ENCODE data around the gene NLRX1. TPM values are rescaled to one million over a fixed set of nuclear protein-coding genes. Genes with fewer than 3 reads are reported as not detected.
A peak's percentile ranks its signal among the peaks of the same experiment; 100 is the strongest.
"Not testable (repeated sequence)": the region's sequence is repeated elsewhere in the genome, so short reads cannot be mapped to it uniquely, and the experiment has no call there.

Gene NLRX1
- total RNA-seq, 2 donors from 2014 or later: 21.8 to 29.6 TPM

DNA sequence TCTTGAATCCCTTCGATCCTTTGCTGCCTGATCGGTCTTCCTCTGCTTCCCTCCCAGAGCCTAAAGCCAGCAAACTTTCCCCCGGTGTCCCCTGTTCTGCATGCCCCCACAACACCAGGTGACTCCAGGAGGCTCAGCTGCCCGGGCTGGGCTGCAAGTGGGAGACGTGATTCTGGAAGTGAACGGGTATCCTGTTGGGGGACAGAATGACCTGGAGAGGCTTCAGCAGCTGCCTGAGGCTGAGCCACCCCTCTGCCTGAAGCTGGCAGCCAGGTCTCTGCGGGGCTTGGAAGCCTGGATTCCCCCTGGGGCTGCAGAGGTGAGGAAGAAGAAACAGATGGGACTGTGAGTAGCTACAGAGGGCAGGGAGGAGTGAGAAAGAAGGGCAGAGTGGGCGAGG is 20.4 kb downstream of the NLRX1 start:
- Histone ChIP-seq H3K36me3 (ENCODE audit: control insufficient read depth, insufficient read depth, low read length) (no peaks in the 10 kb centered on the region), H3K27ac (ENCODE audit: low read depth, low read length) (no peak overlapping the region), H3K27me3 (ENCODE audit: control insufficient read depth, insufficient read depth, low read length, poor library complexity, severe bottlenecking) (no peaks in the 10 kb centered on the region), H3K9ac (ENCODE audit: extremely low read depth, low read length, poor library complexity, severe bottlenecking) (no peak overlapping the region), H3K9me3 (ENCODE audit: control insufficient read depth, low read length) (no peaks in the 10 kb centered on the region), H3K4me1 (ENCODE audit: control insufficient read depth, insufficient read depth, low read length) (no peaks in the 10 kb centered on the region), H3K4me3 (ENCODE audit: low read length) (no peak overlapping the region)
- WGBS, 2 experiments (ENCODE audit: insufficient coverage in 1 of 2, insufficient read length in 1 of 2): 93 to 94% methylated on average over 4 to 8 of the region's 8 CpGs
- Mint-ChIP-seq H3K27me3 (ENCODE audit: insufficient read depth) (peaks cover 4% of the 10 kb centered on the region), H3K4me1 (peaks cover 12% of the 10 kb centered on the region), H3K9me3 (no peaks in the 10 kb centered on the region), H3K36me3 (ENCODE audit: low read depth) (no peaks in the 10 kb centered on the region), H3K27ac (peak overlapping the region; percentile 24), H3K4me3 (no peak overlapping the region)
- TF ChIP-seq, protein P1, sequence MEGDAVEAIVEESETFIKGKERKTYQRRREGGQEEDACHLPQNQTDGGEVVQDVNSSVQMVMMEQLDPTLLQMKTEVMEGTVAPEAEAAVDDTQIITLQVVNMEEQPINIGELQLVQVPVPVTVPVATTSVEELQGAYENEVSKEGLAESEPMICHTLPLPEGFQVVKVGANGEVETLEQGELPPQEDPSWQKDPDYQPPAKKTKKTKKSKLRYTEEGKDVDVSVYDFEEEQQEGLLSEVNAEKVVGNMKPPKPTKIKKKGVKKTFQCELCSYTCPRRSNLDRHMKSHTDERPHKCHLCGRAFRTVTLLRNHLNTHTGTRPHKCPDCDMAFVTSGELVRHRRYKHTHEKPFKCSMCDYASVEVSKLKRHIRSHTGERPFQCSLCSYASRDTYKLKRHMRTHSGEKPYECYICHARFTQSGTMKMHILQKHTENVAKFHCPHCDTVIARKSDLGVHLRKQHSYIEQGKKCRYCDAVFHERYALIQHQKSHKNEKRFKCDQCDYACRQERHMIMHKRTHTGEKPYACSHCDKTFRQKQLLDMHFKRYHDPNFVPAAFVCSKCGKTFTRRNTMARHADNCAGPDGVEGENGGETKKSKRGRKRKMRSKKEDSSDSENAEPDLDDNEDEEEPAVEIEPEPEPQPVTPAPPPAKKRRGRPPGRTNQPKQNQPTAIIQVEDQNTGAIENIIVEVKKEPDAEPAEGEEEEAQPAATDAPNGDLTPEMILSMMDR (conservative IDR thresholded peaks at IDR 0.05): no peak
- no peak for DNase-seq

DNA sequence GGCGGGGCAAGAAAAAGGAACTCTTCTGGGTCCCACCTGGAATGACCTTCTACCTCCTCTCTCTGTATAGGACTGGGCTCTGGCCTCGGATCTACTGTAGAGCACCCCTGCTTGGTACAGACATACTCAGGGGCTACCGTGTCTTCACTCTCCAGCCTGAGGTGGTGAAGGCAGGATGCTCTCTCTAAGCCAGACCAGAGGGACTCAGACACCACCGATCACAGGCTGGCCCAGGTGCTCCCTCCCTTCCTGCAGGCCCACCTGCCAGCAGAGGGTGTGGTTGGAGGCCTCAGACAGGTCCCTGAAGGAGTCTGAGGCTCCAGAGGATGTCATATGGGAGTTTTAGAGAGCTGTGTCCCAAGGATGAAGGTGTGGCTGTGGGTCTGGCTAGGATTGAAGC is 20.9 kb downstream of the NLRX1 start:
- Histone ChIP-seq H3K4me1 (ENCODE audit: control insufficient read depth, insufficient read depth, low read length) (no peaks in the 10 kb centered on the region), H3K27me3 (ENCODE audit: control insufficient read depth, insufficient read depth, low read length, poor library complexity, severe bottlenecking) (no peaks in the 10 kb centered on the region), H3K9ac (ENCODE audit: extremely low read depth, low read length, poor library complexity, severe bottlenecking) (no peak overlapping the region), H3K4me3 (ENCODE audit: low read length) (no peak overlapping the region), H3K9me3 (ENCODE audit: control insufficient read depth, low read length) (no peaks in the 10 kb centered on the region), H3K27ac (ENCODE audit: low read depth, low read length) (no peak overlapping the region), H3K36me3 (ENCODE audit: control insufficient read depth, insufficient read depth, low read length) (no peaks in the 10 kb centered on the region)
- H3K27me3 Mint-ChIP-seq (ENCODE audit: insufficient read depth): peaks cover 4% of the 10 kb centered on the region
- no peak overlapping the region for H3K4me3 Mint-ChIP-seq
- peak overlapping the region; percentile 24 for H3K27ac Mint-ChIP-seq
- H3K9me3 Mint-ChIP-seq: no peaks in the 10 kb centered on the region
- 88 to 92% methylated on average over 3 to 4 of the region's 4 CpGs for WGBS, 2 experiments (ENCODE audit: insufficient coverage in 1 of 2, insufficient read length in 1 of 2)
- H3K4me1 Mint-ChIP-seq: peaks cover 12% of the 10 kb centered on the region
- peak; percentile 59 for DNase-seq
- H3K36me3 Mint-ChIP-seq (ENCODE audit: low read depth): no peaks in the 10 kb centered on the region
- TF ChIP-seq, protein P1 (conservative IDR thresholded peaks at IDR 0.05): peak; percentile 29

DNA sequence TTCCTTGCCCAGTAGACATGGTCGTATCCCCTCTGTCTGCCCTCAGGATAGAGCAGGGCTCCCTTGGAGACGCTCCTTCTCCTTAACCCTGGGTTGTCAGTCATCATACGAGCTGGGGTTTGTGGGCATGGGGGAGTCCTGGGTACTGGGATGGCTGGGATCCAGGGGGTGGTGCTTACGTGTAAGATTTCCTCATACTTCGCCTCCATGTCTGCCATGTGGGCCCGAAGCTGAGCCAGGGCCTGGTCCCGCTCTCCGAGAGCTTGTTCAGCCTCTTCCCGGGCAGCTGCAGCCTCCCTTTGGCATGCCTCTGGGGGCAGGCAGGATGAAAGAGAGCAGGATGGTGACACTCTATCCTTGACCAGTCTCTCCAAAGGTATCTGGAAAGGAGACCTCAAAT is 22.0 kb downstream of the NLRX1 start:
- peaks cover 14% of the 10 kb centered on the region for H3K4me1 Mint-ChIP-seq
- no peaks in the 10 kb centered on the region for H3K9me3 Mint-ChIP-seq
- peak; percentile 23 for DNase-seq

DNA sequence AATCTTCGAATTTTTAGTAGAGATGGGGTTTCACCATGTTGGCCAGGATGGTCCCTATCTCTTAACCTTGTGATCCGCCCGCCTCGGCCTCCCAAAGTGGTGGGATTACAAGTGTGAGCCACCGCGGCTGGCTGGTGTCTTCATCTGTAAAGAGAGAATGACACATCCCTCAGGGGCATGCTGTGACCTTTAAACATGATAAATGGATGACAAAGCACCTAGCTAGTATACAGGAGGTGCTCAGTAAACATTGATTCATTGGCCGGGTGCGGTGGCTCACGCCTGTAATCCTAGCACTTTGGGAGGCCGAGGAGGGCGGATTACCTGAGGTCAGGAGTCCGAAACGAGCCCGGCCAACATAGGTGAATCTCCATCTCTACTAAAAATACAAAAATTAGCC is 22.7 kb downstream of the NLRX1 start:
- not testable (repeated sequence) for H3K27me3 Mint-ChIP-seq (ENCODE audit: insufficient read depth)

More for the DNA sequence above, 22.0 kb downstream of the NLRX1 start:
- Histone ChIP-seq H3K27ac (ENCODE audit: low read depth, low read length) (no peak overlapping the region), H3K4me3 (ENCODE audit: low read length) (no peak overlapping the region), H3K27me3 (ENCODE audit: control insufficient read depth, insufficient read depth, low read length, poor library complexity, severe bottlenecking) (no peaks in the 10 kb centered on the region), H3K9ac (ENCODE audit: extremely low read depth, low read length, poor library complexity, severe bottlenecking) (no peak overlapping the region), H3K4me1 (ENCODE audit: control insufficient read depth, insufficient read depth, low read length) (no peaks in the 10 kb centered on the region), H3K36me3 (ENCODE audit: control insufficient read depth, insufficient read depth, low read length) (no peaks in the 10 kb centered on the region), H3K9me3 (ENCODE audit: control insufficient read depth, low read length) (no peaks in the 10 kb centered on the region)
- no peaks in the 10 kb centered on the region for H3K36me3 Mint-ChIP-seq (ENCODE audit: low read depth)
- peaks cover 4% of the 10 kb centered on the region for H3K27me3 Mint-ChIP-seq (ENCODE audit: insufficient read depth)
- TF ChIP-seq, protein P1 (conservative IDR thresholded peaks at IDR 0.05): no peak
- WGBS, 2 experiments (ENCODE audit: insufficient coverage in 1 of 2, insufficient read length in 1 of 2): 90 to 94% methylated on average over 3 to 9 of the region's 9 CpGs
- no peak overlapping the region for H3K4me3 Mint-ChIP-seq
- H3K27ac Mint-ChIP-seq: no peak overlapping the region

More for the DNA sequence above, 22.7 kb downstream of the NLRX1 start:
- not testable (repeated sequence) for H3K9me3 Mint-ChIP-seq; H3K27me3 ChIP-seq (ENCODE audit: control insufficient read depth, insufficient read depth, low read length, poor library complexity, severe bottlenecking); H3K36me3 Mint-ChIP-seq (ENCODE audit: low read depth); H3K9ac ChIP-seq (ENCODE audit: extremely low read depth, low read length, poor library complexity, severe bottlenecking); H3K27ac ChIP-seq (ENCODE audit: low read depth, low read length); H3K4me3 Mint-ChIP-seq; H3K27ac Mint-ChIP-seq; H3K9me3 ChIP-seq (ENCODE audit: control insufficient read depth, low read length); H3K36me3 ChIP-seq (ENCODE audit: control insufficient read depth, insufficient read depth, low read length); H3K4me1 ChIP-seq (ENCODE audit: control insufficient read depth, insufficient read depth, low read length); H3K4me3 ChIP-seq (ENCODE audit: low read length)
- peak; percentile 34 for DNase-seq
- 92 to 93% methylated on average over 13 to 14 of the region's 14 CpGs for WGBS, 2 experiments (ENCODE audit: insufficient coverage in 1 of 2, insufficient read length in 1 of 2)
- peaks cover 10% of the 10 kb centered on the region for H3K4me1 Mint-ChIP-seq

All from endodermal cell (in vitro differentiated cells).